ENCODE results near the gene ZNF138. TPM values are rescaled to one million over a fixed set of nuclear protein-coding genes. Genes with fewer than 3 reads are reported as not detected.

The ZNF138 gene
- 7.2 and 7.7 TPM in 2 replicates for total RNA-seq

GRCh38 chr7:64794171-64794844 is at the start of gene ZNF138:
TSS of gene ZNF138 (plus strand) at chr7:64794428. CDS start at chr7:64794569, 141 bp downstream.

Other genes with a start within 250 kb of the ZNF138 start
- 10.0 and 10.7 TPM in 2 replicates for gene ZNF680, start 231.4 kb upstream of the ZNF138 start, total RNA-seq
- 4.0 and 4.7 TPM in 2 replicates for gene ZNF107, start 128.3 kb upstream of the ZNF138 start, total RNA-seq
- gene ZNF273, start 108.8 kb downstream of the ZNF138 start, total RNA-seq: 5.9 and 6.3 TPM in 2 replicates
- 2.3 and 5.1 TPM in 2 replicates for gene ZNF117, start 196.6 kb downstream of the ZNF138 start, total RNA-seq
- 6.8 and 8.5 TPM in 2 replicates for gene ERV3-1, start 212.3 kb downstream of the ZNF138 start, total RNA-seq

Data from subcutaneous preadipocyte (primary cell).